Mesodermal cell (in vitro differentiated cells): Measurements from ENCODE around the gene FASN. TPM values are rescaled to one million over a fixed set of nuclear protein-coding genes. Genes with fewer than 3 reads are reported as not detected.
A peak's percentile ranks its signal among the peaks of the same experiment; 100 is the strongest.
"Not testable (repeated sequence)": the region's sequence is repeated elsewhere in the genome, so short reads cannot be mapped to it uniquely, and the experiment has no call there.

ENCODE experiments used
- H3K27ac ChIP-seq: 2 replicates; pipeline ENCODE4 v1.7.0; 2013; ENCODE audit warnings: mild to moderate bottlenecking, low read depth, low read length, moderate library complexity; ENCODE audit not compliant: severe bottlenecking
- H3K36me3 ChIP-seq: 2 replicates; pipeline ENCODE4 v1.7.1; 2013; ENCODE audit warnings: mild to moderate bottlenecking, low read length, moderate library complexity; ENCODE audit not compliant: control insufficient read depth, insufficient read depth
- H3K4me1 ChIP-seq: one replicate; pipeline ENCODE4 v1.7.1; 2013; ENCODE audit warnings: mild to moderate bottlenecking, low read length; ENCODE audit not compliant: insufficient read depth, control insufficient read depth, poor library complexity, severe bottlenecking
- H3K4me3 ChIP-seq: 2 replicates; pipeline ENCODE4 v1.7.0; 2013; ENCODE audit warnings: low read length, control low read depth, mild to moderate bottlenecking; ENCODE audit not compliant: insufficient read depth, poor library complexity, severe bottlenecking; ENCODE audit errors: extremely low read depth
- H3K9me3 ChIP-seq: 2 replicates; pipeline ENCODE4 v1.7.1; 2013; ENCODE audit warnings: mild to moderate bottlenecking, low read length, moderate library complexity; ENCODE audit not compliant: control insufficient read depth
- WGBS, 2 experiments: methylation state at CpG; one replicate each; pipeline ENCODE4 v1.1.5; 2013; ENCODE audit warnings: missing lambda C conversion rate in 2 of 2; ENCODE audit not compliant: insufficient coverage in 2 of 2; 5-methylcytosine and 5-hydroxymethylcytosine counted together
- polyA plus RNA-seq, 2 experiments: library from polyadenylated mRNA; stranded (reverse); fragments of 50-300 nt; gene quantifications; one replicate each; pipeline ENCODE4 v1.2.3, GENCODE V29; 2013

Gene FASN
- 319 TPM for polyA plus RNA-seq (2013, experiment 1 of 2)
- 248 TPM for polyA plus RNA-seq (2013, experiment 2 of 2)

- H3K4me1 ChIP-seq = peaks cover 28% of the 10 kb centered on the region
- WGBS, 2 experiments = 0 to 1% methylated on average over 69 to 80 of the region's 124 CpGs
- peak within 1 kb of the TSS; percentile 95 for H3K27ac ChIP-seq
- H3K4me3 ChIP-seq = peak within 1 kb of the TSS; percentile 83
- no peaks in the 10 kb centered on the region for H3K9me3 ChIP-seq
- H3K36me3 ChIP-seq = peaks cover 32% of the 10 kb centered on the region
Measured at GRCh38 chr17:82098169-82098938, at the start of gene FASN. FASN (minus strand) TSS chr17:82098236; CDS start chr17:82096445, 1,791 bp downstream.

GRCh38 chr17:82146663-82147654 is 48.9 kb upstream of the FASN start:
- WGBS, 2 experiments = 83% methylated on average over 16 to 17 of the region's 18 CpGs
- peaks cover 7% of the 10 kb centered on the region for H3K36me3 ChIP-seq
- H3K27ac ChIP-seq = no peak overlapping the region
- no peaks in the 10 kb centered on the region for H3K4me1 ChIP-seq
- no peaks in the 10 kb centered on the region for H3K9me3 ChIP-seq
- H3K4me3 ChIP-seq = no peak overlapping the region

- H3K36me3 ChIP-seq = peaks cover 5% of the 10 kb centered on the region
- no peak overlapping the region for H3K4me3 ChIP-seq
- no peak overlapping the region for H3K27ac ChIP-seq
- 89 to 98% methylated on average over 11 to 13 of the region's 13 CpGs for WGBS, 2 experiments
- H3K9me3 ChIP-seq = no peaks in the 10 kb centered on the region
- H3K4me1 ChIP-seq = peaks cover 3% of the 10 kb centered on the region
Measured at GRCh38 chr17:82145550-82146155, 47.6 kb upstream of the FASN start.

GRCh38 chr17:82143333-82143732 is 45.3 kb upstream of the FASN start:
- Histone ChIP-seq H3K9me3 (no peaks in the 10 kb centered on the region), H3K4me1 (peaks cover 3% of the 10 kb centered on the region), H3K4me3 (no peak overlapping the region), H3K36me3 (peaks cover 9% of the 10 kb centered on the region), H3K27ac (no peak overlapping the region)
- WGBS, 2 experiments = 100% methylated on average over 2 of the region's 8 CpGs; no CpG with 5 or more reads in 1 of the 2 experiments

GRCh38 chr17:82139961-82140360 is 41.9 kb upstream of the FASN start:
- H3K4me1 ChIP-seq, H3K9me3 ChIP-seq, H3K4me3 ChIP-seq, H3K27ac ChIP-seq, H3K36me3 ChIP-seq: not testable (repeated sequence)
- 82 to 87% methylated on average over 8 to 10 of the region's 10 CpGs for WGBS, 2 experiments

GRCh38 chr17:82138511-82138992 is 40.5 kb upstream of the FASN start:
- Histone ChIP-seq H3K36me3 (peaks cover 7% of the 10 kb centered on the region), H3K4me1 (peaks cover 9% of the 10 kb centered on the region), H3K9me3 (no peaks in the 10 kb centered on the region), H3K4me3 (no peak overlapping the region), H3K27ac (no peak overlapping the region)
- 89 to 93% methylated on average over 28 of the region's 28 CpGs for WGBS, 2 experiments

GRCh38 chr17:82134101-82134500 is 36.1 kb upstream of the FASN start:
- WGBS, 2 experiments = 91 to 95% methylated on average over 9 of the region's 11 CpGs
- H3K4me3 ChIP-seq = no peak overlapping the region
- no peak overlapping the region for H3K27ac ChIP-seq
- peaks cover 3% of the 10 kb centered on the region for H3K36me3 ChIP-seq
- no peaks in the 10 kb centered on the region for H3K9me3 ChIP-seq
- peaks cover 6% of the 10 kb centered on the region for H3K4me1 ChIP-seq

- not testable (repeated sequence) for H3K36me3 ChIP-seq, H3K4me3 ChIP-seq, H3K27ac ChIP-seq, H3K4me1 ChIP-seq, H3K9me3 ChIP-seq
- WGBS, 2 experiments = 91 to 100% methylated on average over 1 of the region's 8 CpGs
Measured at GRCh38 chr17:82133166-82133953, 35.3 kb upstream of the FASN start.

- H3K36me3 ChIP-seq = peaks cover 21% of the 10 kb centered on the region
- no peak overlapping the region for H3K4me3 ChIP-seq
- H3K9me3 ChIP-seq = no peaks in the 10 kb centered on the region
- no peak overlapping the region for H3K27ac ChIP-seq
- 87 to 100% methylated on average over 3 to 4 of the region's 4 CpGs for WGBS, 2 experiments
- peaks cover 5% of the 10 kb centered on the region for H3K4me1 ChIP-seq
Measured at GRCh38 chr17:82129095-82129494, 31.1 kb upstream of the FASN start.

GRCh38 chr17:82128287-82128686 is 30.3 kb upstream of the FASN start:
- no peak overlapping the region for H3K27ac ChIP-seq
- H3K4me1 ChIP-seq = no peaks in the 10 kb centered on the region
- 91 to 95% methylated on average over 12 of the region's 15 CpGs for WGBS, 2 experiments
- H3K36me3 ChIP-seq = peaks cover 21% of the 10 kb centered on the region
- no peak overlapping the region for H3K4me3 ChIP-seq
- H3K9me3 ChIP-seq = no peaks in the 10 kb centered on the region
